ACC112 (cell line): ENCODE measurements around the gene MARCHF9.

Source experiments
- H2AFZ ChIP-seq: fragments of 200-600 bp; sonication (generic); one replicate; pipeline ENCODE4 v1.6.0; 2017; ENCODE audit warnings: antibody characterized with exemption, low read length; ENCODE audit not compliant: unreplicated experiment
- H3K27ac ChIP-seq: fragments of 200-600 bp; sonication (generic); 2 replicates; pipeline ENCODE4 v1.5.1; 2014; ENCODE audit warnings: low read depth, mild to moderate bottlenecking, antibody characterized with exemption, low read length, moderate library complexity
- H3K27me3 ChIP-seq: fragments of 200-600 bp; sonication (generic); 2 replicates; pipeline ENCODE4 v1.6.1; 2014; ENCODE audit warnings: mild to moderate bottlenecking, antibody characterized with exemption, low read length, moderate library complexity, mixed read lengths; ENCODE audit not compliant: insufficient read depth
- H3K36me3 ChIP-seq: fragments of 200-600 bp; sonication (generic); 2 replicates; pipeline ENCODE4 v1.6.1; 2016; ENCODE audit warnings: mild to moderate bottlenecking, antibody characterized with exemption, low read length, moderate library complexity, mixed read lengths; ENCODE audit not compliant: insufficient read depth
- H3K4me1 ChIP-seq: fragments of 200-600 bp; sonication (generic); one replicate; pipeline ENCODE4 v1.6.1; 2016; ENCODE audit warnings: low read length, mixed read lengths; ENCODE audit not compliant: insufficient read depth, unreplicated experiment, control insufficient read depth
- H3K4me3 ChIP-seq: fragments of 200-600 bp; sonication (generic); 2 replicates; pipeline ENCODE4 v1.5.1; 2014; ENCODE audit warnings: mild to moderate bottlenecking, low read depth, low read length
- H3K79me2 ChIP-seq: fragments of 200-600 bp; sonication (generic); one replicate; pipeline ENCODE4 v1.6.0; 2016; ENCODE audit warnings: low read length; ENCODE audit not compliant: control insufficient read depth, unreplicated experiment, insufficient read depth

The MARCHF9 gene

DNA sequence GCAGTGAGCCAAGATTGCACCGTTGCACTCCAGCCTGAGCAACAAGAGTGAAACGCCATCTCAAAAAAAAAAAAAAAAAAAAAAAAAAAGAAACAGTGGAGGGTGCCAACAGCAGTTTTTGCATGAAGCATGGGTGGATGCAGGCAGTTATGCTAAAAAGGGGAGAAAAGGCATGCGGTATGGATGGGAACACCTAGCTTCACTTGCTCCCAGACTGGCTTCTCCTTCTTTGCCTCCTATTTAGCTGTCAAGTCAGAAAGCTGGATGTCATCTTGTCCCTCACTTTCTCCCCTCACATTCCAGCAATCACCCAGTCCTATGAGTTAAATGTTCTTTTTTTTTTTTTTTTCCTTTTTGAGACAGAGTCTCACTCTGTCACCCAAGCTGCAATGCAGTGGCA lies 20.1 kb downstream of the MARCHF9 start:
- no peaks in the 10 kb centered on the region for H3K27me3 ChIP-seq
- H3K4me1 ChIP-seq = peaks cover 5% of the 10 kb centered on the region
- peaks cover 2% of the 10 kb centered on the region; the same call in 1 of the 2 replicates for H3K36me3 ChIP-seq
- H3K4me3 ChIP-seq = no peak overlapping the region
- no peak overlapping the region for H2AFZ ChIP-seq
- peaks cover 9% of the 10 kb centered on the region for H3K79me2 ChIP-seq
- H3K27ac ChIP-seq = no peak overlapping the region

DNA sequence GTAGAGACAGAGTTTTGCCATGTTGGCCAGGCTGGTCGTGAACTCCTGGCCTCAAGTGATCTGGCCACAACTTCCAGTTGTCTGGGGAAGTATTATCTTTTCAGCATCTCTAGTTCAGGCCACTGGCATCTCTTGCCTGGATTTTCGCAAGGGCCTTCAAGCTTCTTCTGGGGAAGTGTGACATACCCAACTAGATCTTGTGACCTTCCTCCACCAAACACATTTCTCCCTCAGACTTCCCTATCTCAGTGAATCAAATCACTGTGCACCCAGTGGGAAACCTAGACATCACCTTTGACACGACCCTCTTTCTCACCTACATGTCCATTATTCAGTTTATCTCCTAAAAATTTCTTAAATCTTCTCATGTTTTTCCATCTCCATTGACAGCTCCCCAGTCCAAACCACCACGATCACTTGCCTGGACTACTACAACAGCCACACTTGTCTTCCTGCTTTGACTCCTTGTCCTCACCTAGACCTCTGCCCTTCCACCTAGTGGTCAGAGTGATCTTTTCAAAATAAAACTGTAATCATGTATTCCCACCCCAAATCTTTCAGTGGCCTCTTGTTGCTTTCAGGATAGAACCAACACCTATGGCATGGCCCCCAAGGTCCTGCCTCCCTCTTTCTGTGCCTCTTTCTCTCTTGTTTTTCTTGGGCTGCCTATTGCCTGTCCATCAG lies 20.8 kb downstream of the MARCHF9 start:
- Histone ChIP-seq H3K4me3 (no peak overlapping the region), H2AFZ (no peak overlapping the region), H3K4me1 (peaks cover 5% of the 10 kb centered on the region), H3K27me3 (no peaks in the 10 kb centered on the region), H3K36me3 (peaks cover 2% of the 10 kb centered on the region; the same call in 1 of the 2 replicates), H3K79me2 (peaks cover 9% of the 10 kb centered on the region), H3K27ac (no peak overlapping the region)

DNA sequence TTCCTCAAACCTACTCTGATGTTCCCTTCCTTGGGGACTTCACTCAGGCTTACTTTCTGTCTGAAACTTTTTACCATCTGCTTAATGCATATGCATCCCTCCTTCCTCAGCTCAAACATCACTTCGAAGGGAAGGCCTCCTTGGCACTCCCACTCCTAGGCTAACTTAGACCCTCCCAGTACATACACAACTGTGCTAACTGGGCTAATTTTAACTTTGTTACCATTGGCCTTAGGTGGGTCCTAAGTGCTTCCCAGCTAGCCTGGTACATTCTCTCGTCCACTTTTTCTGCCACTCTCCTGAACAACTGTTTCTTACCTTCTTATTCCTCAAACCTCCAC lies 21.3 kb downstream of the MARCHF9 start:
- Histone ChIP-seq H2AFZ (no peak overlapping the region), H3K36me3 (peaks cover 2% of the 10 kb centered on the region; the same call in 1 of the 2 replicates), H3K4me1 (peaks cover 5% of the 10 kb centered on the region), H3K27ac (no peak overlapping the region), H3K27me3 (no peaks in the 10 kb centered on the region), H3K4me3 (no peak overlapping the region), H3K79me2 (peaks cover 9% of the 10 kb centered on the region)

DNA sequence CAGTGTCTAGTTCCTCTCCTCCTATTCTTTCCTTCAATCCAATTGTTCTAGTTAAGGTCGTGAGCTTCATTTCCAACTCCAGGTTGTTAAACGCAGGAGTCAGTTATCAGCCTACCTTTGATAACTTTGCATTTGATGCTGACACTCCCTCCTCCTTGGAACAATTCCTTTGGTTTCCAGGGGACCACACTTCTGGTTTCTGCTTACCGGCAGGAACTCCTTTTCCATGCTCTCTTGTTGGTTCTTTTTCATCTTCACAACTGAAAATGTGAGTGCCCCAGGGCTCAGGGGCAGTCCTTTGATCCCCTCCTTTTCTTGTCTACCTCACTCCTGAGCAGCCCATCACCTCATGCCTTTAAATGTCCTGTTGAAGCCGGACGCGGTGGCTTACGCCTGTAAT lies 22.5 kb downstream of the MARCHF9 start:
- peaks cover 9% of the 10 kb centered on the region for H3K79me2 ChIP-seq
- no peak overlapping the region for H3K27ac ChIP-seq
- H3K36me3 ChIP-seq = peaks cover 2% of the 10 kb centered on the region; the same call in 1 of the 2 replicates
- no peak overlapping the region for H3K4me3 ChIP-seq
- H3K27me3 ChIP-seq = no peaks in the 10 kb centered on the region
- no peak overlapping the region for H2AFZ ChIP-seq
- peaks cover 5% of the 10 kb centered on the region for H3K4me1 ChIP-seq

DNA sequence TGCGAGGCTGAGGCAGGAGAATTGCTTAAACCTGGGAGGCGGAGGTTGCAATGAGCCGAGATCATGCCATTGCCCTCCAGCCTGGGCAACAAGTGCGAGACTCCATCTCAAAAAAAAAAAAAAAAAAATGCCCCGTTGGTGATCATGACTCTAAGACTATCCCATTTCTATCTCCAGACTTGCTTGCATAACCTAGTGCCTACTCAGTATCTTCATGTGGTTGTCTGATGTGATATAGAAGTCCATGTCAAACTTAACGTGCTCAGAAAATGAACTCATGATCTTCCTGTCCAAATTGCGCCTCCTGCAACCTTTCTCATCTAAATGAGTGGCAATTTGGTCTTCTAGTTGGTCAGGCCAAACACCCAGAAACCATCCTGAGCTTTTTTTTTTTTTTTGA lies 23.0 kb downstream of the MARCHF9 start:
- Histone ChIP-seq H3K27ac (no peak overlapping the region), H2AFZ (no peak overlapping the region), H3K27me3 (no peaks in the 10 kb centered on the region), H3K4me3 (no peak overlapping the region), H3K79me2 (peaks cover 9% of the 10 kb centered on the region), H3K4me1 (peaks cover 5% of the 10 kb centered on the region), H3K36me3 (peaks cover 2% of the 10 kb centered on the region; the same call in 1 of the 2 replicates)

DNA sequence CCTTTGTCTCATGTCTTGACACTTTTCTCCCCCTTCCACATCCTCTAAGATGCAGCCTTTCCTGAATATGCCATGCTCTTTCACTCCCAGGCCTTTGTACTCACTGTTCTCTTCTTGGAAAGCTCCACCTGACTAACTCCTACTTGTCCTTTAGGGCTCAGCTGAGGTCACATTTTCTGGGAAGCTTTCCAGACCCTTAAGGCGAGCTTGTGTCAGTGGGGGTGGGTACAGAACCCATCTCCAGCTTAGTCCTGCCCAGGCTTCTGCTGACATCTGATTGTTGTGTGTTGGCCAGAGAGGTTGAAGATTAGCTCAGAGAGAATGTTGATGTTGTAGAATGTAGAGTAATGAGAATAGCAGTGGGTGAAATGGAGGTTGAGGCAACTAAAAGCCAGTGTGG lies 24.8 kb downstream of the MARCHF9 start:
- H2AFZ ChIP-seq = no peak overlapping the region
- peaks cover 10% of the 10 kb centered on the region for H3K4me1 ChIP-seq
- H3K36me3 ChIP-seq = peaks cover 2% of the 10 kb centered on the region; the same call in 1 of the 2 replicates
- H3K4me3 ChIP-seq = no peak overlapping the region
- H3K79me2 ChIP-seq = peaks cover 14% of the 10 kb centered on the region
- H3K27me3 ChIP-seq = no peaks in the 10 kb centered on the region
- H3K27ac ChIP-seq = no peak overlapping the region

DNA sequence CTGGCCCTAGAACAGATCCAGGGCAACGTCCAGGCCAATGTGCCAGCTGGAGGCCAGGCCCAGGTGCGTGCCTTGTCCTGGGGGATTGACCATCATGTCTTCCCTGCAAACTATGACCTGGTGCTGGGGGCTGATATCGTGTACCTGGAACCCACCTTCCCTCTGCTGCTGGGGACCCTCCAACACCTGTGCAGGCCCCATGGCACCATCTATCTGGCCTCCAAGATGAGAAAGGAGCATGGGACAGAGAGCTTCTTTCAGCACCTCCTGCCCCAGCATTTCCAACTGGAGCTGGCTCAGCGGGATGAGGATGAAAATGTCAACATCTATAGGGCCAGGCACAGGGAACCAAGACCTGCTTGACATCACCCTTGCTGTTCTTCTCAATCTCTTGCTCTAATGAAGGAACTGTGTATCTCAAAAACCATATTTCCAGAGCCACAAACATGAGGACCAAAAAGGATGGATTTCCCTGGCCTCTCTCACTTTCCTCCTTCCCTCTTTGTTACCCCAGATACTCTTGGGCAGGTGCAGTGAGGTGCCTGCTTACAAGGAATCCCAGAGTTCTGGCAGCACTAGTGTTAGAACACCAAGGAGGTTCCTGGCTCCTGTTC lies 25.5 kb downstream of the MARCHF9 start:
- H3K36me3 ChIP-seq = peaks cover 2% of the 10 kb centered on the region; the same call in 1 of the 2 replicates
- H3K4me3 ChIP-seq = no peak overlapping the region
- H2AFZ ChIP-seq = no peak overlapping the region
- peaks cover 14% of the 10 kb centered on the region for H3K79me2 ChIP-seq
- H3K27ac ChIP-seq = no peak overlapping the region
- H3K4me1 ChIP-seq = peaks cover 10% of the 10 kb centered on the region
- no peaks in the 10 kb centered on the region for H3K27me3 ChIP-seq

DNA sequence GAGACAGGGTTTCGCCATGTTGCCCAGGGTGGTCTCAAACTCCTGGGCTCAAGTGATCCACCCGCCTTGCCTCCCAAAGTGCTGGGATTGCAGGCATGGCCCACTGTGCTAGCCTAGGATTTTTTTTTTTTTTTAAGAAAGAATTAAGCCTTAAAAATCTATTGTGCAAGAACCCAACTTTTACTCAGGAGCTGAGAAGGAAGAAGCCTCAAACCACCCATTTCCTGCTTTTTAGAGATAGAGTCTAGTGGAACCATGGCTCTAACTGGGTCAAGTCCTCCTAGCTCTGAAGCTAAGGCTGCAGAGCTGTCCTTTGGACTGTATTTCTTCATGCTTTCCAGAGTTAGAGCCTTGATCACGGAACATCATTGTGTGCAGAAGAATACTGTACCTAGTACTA lies 26.3 kb downstream of the MARCHF9 start:
- Histone ChIP-seq H2AFZ (no peak overlapping the region), H3K36me3 (peaks cover 8% of the 10 kb centered on the region; the same call in 1 of the 2 replicates), H3K4me1 (peaks cover 10% of the 10 kb centered on the region), H3K4me3 (no peak overlapping the region), H3K79me2 (peaks cover 17% of the 10 kb centered on the region), H3K27me3 (no peaks in the 10 kb centered on the region), H3K27ac (no peak overlapping the region)

DNA sequence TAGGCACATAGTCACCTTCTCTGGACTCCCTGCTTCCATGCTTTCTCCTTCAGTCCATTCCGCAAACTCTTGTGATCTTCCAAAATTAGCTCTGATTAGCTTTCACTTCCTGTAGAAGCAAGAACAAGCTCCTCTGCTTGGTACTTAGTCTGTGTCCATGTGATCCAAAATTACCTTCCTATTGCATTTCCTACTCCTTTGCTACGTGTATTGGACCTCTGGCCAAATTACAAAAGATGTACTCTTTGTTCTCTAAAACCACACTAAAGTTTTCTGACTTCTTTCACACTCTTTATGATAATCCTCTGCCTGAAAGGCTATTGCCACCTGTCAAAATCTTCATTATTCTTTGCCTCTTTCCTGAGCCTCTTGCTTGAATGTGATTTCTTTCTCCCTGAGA lies 26.9 kb downstream of the MARCHF9 start:
- Histone ChIP-seq H3K36me3 (peaks cover 14% of the 10 kb centered on the region), H2AFZ (no peak overlapping the region), H3K27ac (no peak overlapping the region), H3K4me1 (peaks cover 10% of the 10 kb centered on the region), H3K4me3 (no peak overlapping the region), H3K79me2 (peaks cover 17% of the 10 kb centered on the region), H3K27me3 (no peaks in the 10 kb centered on the region)

DNA sequence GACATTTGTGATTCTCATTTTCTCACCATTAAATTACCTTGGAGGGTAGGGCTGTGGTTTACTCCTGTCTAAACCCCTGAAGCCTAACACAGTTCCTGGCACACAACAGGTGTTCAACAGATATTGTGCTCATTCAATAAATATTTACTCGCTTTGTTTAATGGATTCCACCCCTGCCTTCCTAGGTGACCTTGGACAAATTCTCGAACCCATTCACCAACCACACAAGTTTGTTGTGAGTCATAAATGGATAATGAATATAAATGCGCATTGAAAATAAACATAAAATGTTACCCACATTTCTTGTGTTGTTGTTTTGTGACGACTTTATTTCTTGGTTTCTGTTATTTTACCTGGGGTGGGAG lies 27.3 kb downstream of the MARCHF9 start:
- Histone ChIP-seq H3K4me1 (peaks cover 10% of the 10 kb centered on the region), H3K27me3 (no peaks in the 10 kb centered on the region), H3K4me3 (no peak overlapping the region; the same call in 1 of the 2 replicates), H3K79me2 (peaks cover 17% of the 10 kb centered on the region), H3K27ac (no peak overlapping the region), H2AFZ (peak overlapping the region; percentile 49), H3K36me3 (peaks cover 18% of the 10 kb centered on the region)
